ENCODE measurements around the gene CARNS1. TPM values are rescaled to one million over a fixed set of nuclear protein-coding genes. Genes with fewer than 3 reads are reported as not detected.

The CARNS1 gene
- total and polyA plus RNA-seq, 2 of the 8 experiments (the other 6 are each of a cell fraction or from before 2014, with no cell fraction given): 0.82 to 1.1 TPM

GRCh38 chr11:67449116-67449844 lies 33.8 kb downstream of the CARNS1 start:
- ChIA-PET POLR2A (ENCODE audit: partially characterized antibody) (interaction anchor here (0.8 to 1.4 kb wide), 6 partner anchors 10 to 40 kb away, joined by 3 to 7 read pairs (median 4); partner anchors contain the start of gene RPS6KB2), CTCF (ENCODE audit: partially characterized antibody) (interaction anchor here (0.6 to 1.3 kb wide), 4 partner anchors 18 to 206 kb away, joined by 3 to 4 read pairs (median 3); partner anchors contain the start of gene PPP1CA)
- FAIRE-seq: no peak
- DNase-seq (ENCODE audit: low read depth in 1 of 2, low spot score in 2 of 2): no peak
- H3K27me3 ChIP-seq (replicated peaks in 1 of 4; ENCODE audit: control insufficient read depth in 3 of 4, extremely low read depth in 1 of 4, insufficient read depth in 3 of 4, low read length in 3 of 4): no peaks in the 10 kb centered on the region
- no peak overlapping the region for H3K18ac ChIP-seq (ENCODE audit: extremely low read depth, low read length)
- H2BK120ac ChIP-seq (replicated peaks; ENCODE audit: low read depth, low read length): no peak overlapping the region
- no peaks in the 10 kb centered on the region for H3K36me3 ChIP-seq (ENCODE audit: control insufficient read depth in 2 of 4, insufficient read depth in 4 of 4, low read length in 3 of 4)
- H2BK15ac ChIP-seq (ENCODE audit: low read length): no peak overlapping the region
- H3K9me3 ChIP-seq (ENCODE audit: insufficient read depth in 2 of 2, low read depth in 1 of 2, low read length in 1 of 2): no peaks in the 10 kb centered on the region
- no peak overlapping the region for H3K9ac ChIP-seq (replicated peaks in 1 of 4; ENCODE audit: extremely low read depth in 1 of 4, low read depth in 3 of 4, low read length in 3 of 4)
- no peak overlapping the region for H2AFZ ChIP-seq (ENCODE audit: low read length)
- no peak overlapping the region for H3K27ac ChIP-seq (ENCODE audit: low read depth, low read length)
- H3K23me2 ChIP-seq (ENCODE audit: low read depth, low read length): no peaks in the 10 kb centered on the region
- H3K4me2 ChIP-seq (ENCODE audit: insufficient read depth in 1 of 2, low read depth in 2 of 2, low read length in 2 of 2): no peak overlapping the region
- H3K4me3 ChIP-seq (ENCODE audit: extremely low read depth in 1 of 4, insufficient read depth in 2 of 4, low read depth in 3 of 4, low read length in 4 of 4): no peak overlapping the region
- no peaks in the 10 kb centered on the region for H3K4me1 ChIP-seq (replicated peaks in 1 of 4; ENCODE audit: control insufficient read depth in 3 of 4, insufficient read depth in 4 of 4, low read length in 3 of 4)
- H3K14ac ChIP-seq (ENCODE audit: insufficient read length): no peak overlapping the region
- no peak overlapping the region for H2BK5ac ChIP-seq (ENCODE audit: low read depth, low read length)
- H4K91ac ChIP-seq (replicated peaks; ENCODE audit: insufficient read length, low read length): no peak overlapping the region
- no peak overlapping the region for H3K4ac ChIP-seq (replicated peaks; ENCODE audit: insufficient read length, low read depth, low read length)
- H2AK5ac ChIP-seq (ENCODE audit: low read depth, low read length): no peak overlapping the region
- no peaks in the 10 kb centered on the region for H3K79me1 ChIP-seq (ENCODE audit: low read depth, low read length)
- H3K23ac ChIP-seq (ENCODE audit: insufficient read length): no peak overlapping the region
- H4K5ac ChIP-seq (ENCODE audit: insufficient read length, low read depth, low read length): no peak overlapping the region
- H3K56ac ChIP-seq (replicated peaks; ENCODE audit: insufficient read length, low read depth, low read length): no peak overlapping the region
- no peak overlapping the region for H2BK12ac ChIP-seq (ENCODE audit: low read depth, low read length)
- H2BK20ac ChIP-seq (ENCODE audit: low read length): no peak overlapping the region
- H3K79me2 ChIP-seq (ENCODE audit: control insufficient read depth in 1 of 2, insufficient read depth in 2 of 2, low read length in 2 of 2): no peaks in the 10 kb centered on the region
- 96% methylated on average over 9 of the region's 9 CpGs; no CpG with 5 or more reads in 1 of the 2 experiments for WGBS, 2 experiments (ENCODE audit: extremely low coverage in 1 of 2, insufficient coverage in 1 of 2, insufficient read length in 1 of 2, insufficient replicate concordance in 2 of 2, low coverage in 1 of 2, low lambda C conversion rate in 2 of 2, missing lambda C conversion rate in 1 of 2)
- H4K20me1 ChIP-seq (replicated peaks in 1 of 2; ENCODE audit: control insufficient read depth in 1 of 2, insufficient read depth in 2 of 2, low read length in 2 of 2): no peaks in the 10 kb centered on the region
- TF ChIP-seq KDM5A (IDR thresholded peaks at IDR 0.05; ENCODE audit: low read length) (no peak), SP2 (IDR thresholded peaks at IDR 0.05; ENCODE audit: low read length) (no peak), POLR2A (IDR thresholded peaks at IDR 0.05; ENCODE audit: control extremely low read depth in 1 of 2, low read depth in 2 of 2, low read length in 2 of 2) (no peak)
- H4K8ac ChIP-seq (ENCODE audit: extremely low read depth, insufficient read depth, low read length): no peak overlapping the region
